ENCODE data around the gene ANLN. TPM values are rescaled to one million over a fixed set of nuclear protein-coding genes. Genes with fewer than 3 reads are reported as not detected.

The ANLN gene
- total RNA-seq, 1 experiment from 2014 or later = 238 TPM

DNA sequence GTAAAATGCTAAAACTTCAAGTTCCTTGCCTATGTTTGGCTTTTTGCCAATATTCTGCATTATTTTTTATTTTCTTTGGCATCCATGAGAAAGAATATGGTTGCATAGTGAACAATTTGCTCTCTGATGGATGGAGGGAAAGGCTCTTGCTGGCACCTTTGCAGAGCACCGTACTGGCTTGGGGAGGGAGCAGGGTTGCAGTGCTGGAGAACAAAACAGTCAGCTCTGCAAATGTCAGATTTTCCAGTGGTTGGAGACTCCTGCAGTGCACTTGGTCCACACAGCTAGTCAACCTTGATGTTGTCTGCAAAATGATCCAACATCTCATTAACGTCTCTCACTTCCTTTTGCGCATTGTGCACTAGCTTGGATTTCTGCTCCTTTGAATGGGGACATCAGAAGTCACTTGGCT is 100.8 kb downstream of the ANLN start:
- no peaks in the 10 kb centered on the region for H3K36me3 ChIP-seq (ENCODE audit: control insufficient read depth, insufficient read depth, low read length)
- ATAC-seq (no peak), DNase-seq (ENCODE audit: low read depth, low spot score) (no peak)
- POLR2A ChIA-PET = no interaction called here
- H3K9me3 ChIP-seq (ENCODE audit: control insufficient read depth, insufficient read depth, low read depth, low read length) = peaks cover 33% of the 10 kb centered on the region; the same call in 1 of the 2 replicates
- CTCF ChIA-PET = interaction anchor here (0.9 to 1.2 kb wide), 3 partner anchors 691 to 708 kb away, joined by 3 read pairs; no protein-coding TSS in a partner anchor
- intact Hi-C loops (cut with micrococcal nuclease; ENCODE audit: unreplicated experiment) (loop anchor here (5.0 kb wide), 1 partner anchor 167 kb away; no protein-coding TSS in a partner anchor), in situ Hi-C loops (cut with HindIII; ENCODE audit: low pct_unique_long_range_greater_than_20kb, low sequenced_read_pairs) (loop anchor here (25.0 kb wide), 1 partner anchor 697 kb away; no protein-coding TSS in a partner anchor)
- H3K27me3 ChIP-seq (ENCODE audit: control insufficient read depth, insufficient read depth, low read length) = no peaks in the 10 kb centered on the region
- no TSS peak for BruUV-seq (replicated peaks)
- TF ChIP-seq SIN3A (IDR thresholded peaks at IDR 0.05; ENCODE audit: borderline replicate concordance, insufficient read depth, low read depth, low read length) = no peak
- TF ChIP-seq TCF7L2 (IDR thresholded peaks at IDR 0.05; ENCODE audit: low read depth, low read length) = no peak
- TF ChIP-seq REST (IDR thresholded peaks at IDR 0.05; ENCODE audit: insufficient read depth in 1 of 2, low read depth in 2 of 2, low read length in 1 of 2) = no peak
- no peak for TF ChIP-seq CTCF (IDR thresholded peaks at IDR 0.05)
- no peak for TF ChIP-seq POLR2AphosphoS5 (IDR thresholded peaks at IDR 0.05; ENCODE audit: low read depth, low read length)
- H3K4me3 ChIP-seq (ENCODE audit: low read depth in 2 of 2, low read length in 2 of 2) = no peak overlapping the region
- H3K4me1 ChIP-seq (ENCODE audit: control insufficient read depth, insufficient read depth, low read length) = no peaks in the 10 kb centered on the region
- H3K27ac ChIP-seq (ENCODE audit: low read length) = peak overlapping the region; percentile 65; the same call in 1 of the 2 replicates

- ATAC-seq (no peak), DNase-seq (ENCODE audit: low read depth, low spot score) (no peak)
- Histone ChIP-seq H3K4me1 (ENCODE audit: control insufficient read depth, insufficient read depth, low read length) (no peaks in the 10 kb centered on the region), H3K27me3 (ENCODE audit: control insufficient read depth, insufficient read depth, low read length) (no peaks in the 10 kb centered on the region), H3K27ac (ENCODE audit: low read length) (no peak overlapping the region; the same call in 1 of the 2 replicates), H3K9me3 (ENCODE audit: control insufficient read depth, insufficient read depth, low read depth, low read length) (peaks cover 33% of the 10 kb centered on the region; the same call in 1 of the 2 replicates), H3K4me3 (ENCODE audit: low read depth in 2 of 2, low read length in 2 of 2) (no peak overlapping the region), H3K36me3 (ENCODE audit: control insufficient read depth, insufficient read depth, low read length) (no peaks in the 10 kb centered on the region)
- TF ChIP-seq REST (IDR thresholded peaks at IDR 0.05; ENCODE audit: insufficient read depth in 1 of 2, low read depth in 2 of 2, low read length in 1 of 2) (no peak), POLR2AphosphoS5 (IDR thresholded peaks at IDR 0.05; ENCODE audit: low read depth, low read length) (no peak), TCF7L2 (IDR thresholded peaks at IDR 0.05; ENCODE audit: low read depth, low read length) (no peak), CTCF (IDR thresholded peaks at IDR 0.05) (no peak), SIN3A (IDR thresholded peaks at IDR 0.05; ENCODE audit: borderline replicate concordance, insufficient read depth, low read depth, low read length) (no peak)
- no TSS peak for BruUV-seq (replicated peaks)
- ChIA-PET CTCF (interaction anchor here (1.2 kb wide), 1 partner anchor 707 kb away, joined by 3 read pairs; no protein-coding TSS in a partner anchor), POLR2A (no interaction called here)
- intact Hi-C loops (cut with micrococcal nuclease; ENCODE audit: unreplicated experiment) (loop anchor here (5.0 kb wide), 1 partner anchor 166 kb away; no protein-coding TSS in a partner anchor), in situ Hi-C loops (cut with HindIII; ENCODE audit: low pct_unique_long_range_greater_than_20kb, low sequenced_read_pairs) (loop anchor here (25.0 kb wide), 1 partner anchor 696 kb away; no protein-coding TSS in a partner anchor)
These were observed 101.7 kb downstream of the ANLN start for GRCh38 chr7:36491317-36491716.

Data from Panc1 (cell line).